Neural crest cell (in vitro differentiated cells): ENCODE results near the gene SHANK3. TPM values are rescaled to one million over a fixed set of nuclear protein-coding genes. Genes with fewer than 3 reads are reported as not detected.
A peak's percentile ranks its signal among the peaks of the same experiment; 100 is the strongest.
"Not testable (repeated sequence)": the region's sequence is repeated elsewhere in the genome, so short reads cannot be mapped to it uniquely, and the experiment has no call there.

ENCODE experiments used
- DNase-seq: peaks from one replicate; pipeline ENCODE4 v3.0.0; 2021; ENCODE audit warnings: low read depth, mixed read lengths, low spot score
- H3K27ac Mint-ChIP-seq: one replicate; pipeline ENCODE4 v1.8.0; 2021; ENCODE audit warnings: mild to moderate bottlenecking, mixed read lengths; ENCODE audit not compliant: unreplicated experiment
- H3K27me3 Mint-ChIP-seq: 2 replicates; pipeline ENCODE4 v1.8.0; 2021; ENCODE audit warnings: low read depth, mild to moderate bottlenecking, mixed read lengths
- H3K36me3 Mint-ChIP-seq: 2 replicates; pipeline ENCODE4 v1.8.0; 2021; ENCODE audit warnings: low read depth, mild to moderate bottlenecking, mixed read lengths
- H3K4me1 Mint-ChIP-seq: 2 replicates; pipeline ENCODE4 v1.8.0; 2021; ENCODE audit warnings: mixed read lengths
- H3K4me3 Mint-ChIP-seq: one replicate; pipeline ENCODE4 v1.8.0; 2021; ENCODE audit warnings: mild to moderate bottlenecking, mixed read lengths
- H3K9me3 Mint-ChIP-seq: 2 replicates; pipeline ENCODE4 v1.8.0; 2021; ENCODE audit warnings: mixed read lengths
- CTCF ChIP-seq: fragments of 200-600 bp; sonication (generic); conservative IDR thresholded peaks from 2 replicates; pipeline ENCODE4 v1.5.0; 2021; ENCODE audit warnings: antibody characterized with exemption, mild to moderate bottlenecking
- total RNA-seq: library from RNA; stranded (reverse); gene quantifications from 2 replicates; pipeline ENCODE4 v1.2.1, GENCODE V29; 2021

Gene SHANK3
- total RNA-seq, 1 donor from 2014 or later: 15.4 TPM

DNA sequence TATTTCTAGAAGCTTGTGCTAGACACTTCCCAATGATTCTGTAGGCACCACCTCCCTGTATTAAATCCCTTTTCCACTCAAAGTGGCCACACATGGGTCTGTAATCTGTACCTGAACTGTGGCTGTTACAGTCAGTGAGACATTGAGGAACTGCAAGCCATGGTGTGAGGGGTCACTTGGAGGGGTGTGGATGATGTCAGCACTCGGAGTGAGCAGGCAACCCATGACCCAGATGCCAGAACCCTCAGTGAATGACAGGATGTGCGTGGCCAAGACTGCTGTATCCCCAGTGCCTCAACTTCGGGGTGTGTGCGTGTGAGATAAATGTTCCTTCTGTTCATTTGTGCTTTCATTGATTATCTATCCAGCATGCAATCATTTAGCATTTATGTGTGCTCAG is 14.7 kb upstream of the SHANK3 start:
- Mint-ChIP-seq H3K27me3 (peaks cover 5% of the 10 kb centered on the region), H3K4me1 (no peaks in the 10 kb centered on the region), H3K27ac (no peak overlapping the region), H3K9me3 (peaks cover 4% of the 10 kb centered on the region), H3K4me3 (no peak overlapping the region), H3K36me3 (peaks cover 2% of the 10 kb centered on the region)
- no peak for DNase-seq
- TF ChIP-seq CTCF: no peak

- not testable (repeated sequence) for H3K36me3 Mint-ChIP-seq, H3K9me3 Mint-ChIP-seq, H3K4me1 Mint-ChIP-seq, H3K27me3 Mint-ChIP-seq, DNase-seq, H3K27ac Mint-ChIP-seq, H3K4me3 Mint-ChIP-seq
These were observed 12.9 kb upstream of the SHANK3 start for GRCh38 chr22:50659711-50660110.

DNA sequence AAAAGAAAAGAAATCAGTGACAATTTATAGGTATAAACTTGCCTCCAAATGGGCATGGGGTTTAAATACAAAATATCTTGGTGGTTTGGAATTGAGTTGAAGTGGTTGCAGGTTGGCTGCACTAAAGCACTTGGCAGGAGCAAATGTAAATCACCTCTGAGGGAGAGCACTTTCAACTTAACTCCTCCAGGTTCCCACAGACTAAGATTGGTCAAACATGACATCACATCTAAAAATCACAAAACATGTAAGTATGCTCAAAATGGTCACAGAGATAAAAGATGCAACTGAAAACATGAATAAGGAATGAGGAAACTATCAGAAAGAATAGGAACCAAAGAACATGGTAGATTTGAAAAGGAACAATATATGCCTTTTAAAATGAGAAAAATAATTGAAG is 12.3 kb upstream of the SHANK3 start:
- peaks cover 5% of the 10 kb centered on the region for H3K27me3 Mint-ChIP-seq
- H3K27ac Mint-ChIP-seq: no peak overlapping the region
- H3K4me1 Mint-ChIP-seq: no peaks in the 10 kb centered on the region
- no peaks in the 10 kb centered on the region for H3K36me3 Mint-ChIP-seq
- H3K4me3 Mint-ChIP-seq: no peak overlapping the region
- peaks cover 2% of the 10 kb centered on the region for H3K9me3 Mint-ChIP-seq
- no peak for TF ChIP-seq CTCF
- no peak for DNase-seq

GRCh38 chr22:50665212-50665611 is 7.4 kb upstream of the SHANK3 start:
- Mint-ChIP-seq H3K4me3 (no peak overlapping the region), H3K9me3 (peaks cover 2% of the 10 kb centered on the region), H3K4me1 (no peaks in the 10 kb centered on the region), H3K27ac (no peak overlapping the region), H3K36me3 (no peaks in the 10 kb centered on the region), H3K27me3 (peaks cover 11% of the 10 kb centered on the region)
- DNase-seq: no peak
- TF ChIP-seq CTCF: no peak

DNA sequence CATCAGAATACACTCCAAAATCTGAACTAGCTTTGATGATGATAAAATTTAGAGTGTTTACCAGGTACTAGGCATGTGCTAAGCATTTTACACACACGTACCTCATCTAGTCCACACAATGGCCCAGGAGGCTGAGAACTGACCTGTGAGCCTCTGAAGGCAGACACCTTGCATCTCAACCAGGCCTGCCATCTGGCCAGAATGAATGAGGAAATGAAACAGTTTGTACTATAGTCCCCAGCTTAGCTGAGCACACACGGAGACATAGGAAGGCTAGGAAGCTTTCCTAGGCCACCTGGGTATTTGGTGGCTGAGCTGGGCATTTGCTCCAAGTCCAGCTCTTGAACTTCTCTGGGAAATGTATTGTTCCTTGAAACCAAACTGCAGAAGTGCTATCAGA is 6.9 kb upstream of the SHANK3 start:
- H3K27ac Mint-ChIP-seq: no peak overlapping the region
- no peaks in the 10 kb centered on the region for H3K4me1 Mint-ChIP-seq
- H3K27me3 Mint-ChIP-seq: peaks cover 14% of the 10 kb centered on the region
- no peak for TF ChIP-seq CTCF
- H3K9me3 Mint-ChIP-seq: no peaks in the 10 kb centered on the region
- no peaks in the 10 kb centered on the region for H3K36me3 Mint-ChIP-seq
- H3K4me3 Mint-ChIP-seq: no peak overlapping the region
- DNase-seq: no peak

DNA sequence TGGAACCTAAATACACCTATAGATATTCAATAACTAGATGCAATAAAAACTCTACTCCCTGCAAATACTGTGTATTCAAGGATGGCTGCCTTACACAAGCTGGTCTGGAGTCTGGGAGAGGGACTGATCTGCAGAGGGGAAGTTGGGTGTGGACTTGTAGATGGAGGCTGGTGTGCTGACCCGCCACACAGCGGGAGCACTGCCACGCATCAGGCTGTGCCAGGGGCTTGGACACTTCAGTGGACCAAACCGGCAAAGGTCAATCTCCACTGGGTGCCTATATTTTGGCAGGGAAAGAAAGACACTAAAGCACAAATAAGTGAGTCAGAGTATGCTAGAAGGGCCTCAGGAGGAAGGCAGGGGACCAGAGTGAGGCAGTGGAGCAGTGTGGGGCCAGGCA is 2.1 kb upstream of the SHANK3 start:
- TF ChIP-seq CTCF: no peak
- no peaks in the 10 kb centered on the region for H3K36me3 Mint-ChIP-seq
- H3K4me3 Mint-ChIP-seq: peak overlapping the region; percentile 78
- peaks cover 26% of the 10 kb centered on the region for H3K27me3 Mint-ChIP-seq
- no peaks in the 10 kb centered on the region for H3K9me3 Mint-ChIP-seq
- no peak overlapping the region for H3K27ac Mint-ChIP-seq
- H3K4me1 Mint-ChIP-seq: peaks cover 10% of the 10 kb centered on the region
- no peak for DNase-seq
